Liver (tissue), 2 donors: ENCODE results near the gene MS4A4E.

ENCODE experiments used
- CTCF ChIP-seq: fragments of 150-350 bp; IDR thresholded peaks from 2 replicates; pipeline ENCODE4 v1.5.1; 2017; ENCODE audit warnings: improper control_type of control experiment, low read depth, low read length; ENCODE audit not compliant: missing input control
- REST ChIP-seq: IDR thresholded peaks from 2 replicates; pipeline ENCODE4 v1.6.1; 2016; ENCODE audit warnings: antibody characterized with exemption, mild to moderate bottlenecking
- ZBTB33 ChIP-seq: IDR thresholded peaks from 2 replicates; pipeline ENCODE4 v1.6.1; 2016; ENCODE audit warnings: antibody characterized with exemption
- donor health status: healthy.

- TF ChIP-seq ZBTB33 (no peak), REST (no peak), CTCF (no peak)
Observed at GRCh38 chr11:60281485-60281884, 38.5 kb upstream of the MS4A4E start.
